Caco-2 (cell line): ENCODE results near the gene SOX6. TPM values are rescaled to one million over a fixed set of nuclear protein-coding genes. Genes with fewer than 3 reads are reported as not detected.

Source experiments
- BruUV-seq: library from RNA; stranded (reverse); fragments of 400-500 nt; replicated peaks from 2 replicates; lab custom pipeline; 2021; lab: Mats Ljungman, UMichigan
- CTCF ChIA-PET: fragments of 300-600 bp; sonication (Branson Sonifier 250); formaldehyde crosslinking; loops from one replicate; lab custom pipeline; 2022; ENCODE audit warnings: antibody characterized with exemption; lab: Charles Lee
- POLR2A ChIA-PET: fragments of 300-600 bp; sonication (Branson Sonifier 250); formaldehyde crosslinking; loops from one replicate; lab custom pipeline; 2022; ENCODE audit warnings: antibody characterized with exemption; lab: Charles Lee
- DNase-seq, 2 experiments: peaks; one replicate each; pipeline versions ENCODE4 v3.0.0 to v3.0.0-alpha.2; 2020 to 2022
- H3K27me3 ChIP-seq: replicated peaks from 2 replicates; pipeline ENCODE4 v1.6.0; 2011; ENCODE audit warnings: low read length; ENCODE audit not compliant: control insufficient read depth, insufficient read depth
- H3K36me3 ChIP-seq: 2 replicates; pipeline ENCODE4 v1.5.1; 2011; ENCODE audit warnings: low read length; ENCODE audit not compliant: control insufficient read depth, insufficient read depth
- H3K4me1 ChIP-seq: fragments of 250-450 bp; sonication (Bioruptor Pico); 2 replicates; pipeline ENCODE4 v1.5.1; 2020; ENCODE audit warnings: mild to moderate bottlenecking
- H3K4me3 ChIP-seq: 2 replicates; pipeline ENCODE4 v1.5.1; 2011; ENCODE audit warnings: low read depth, mild to moderate bottlenecking, control low read depth, low read length
- H3K9me3 ChIP-seq: fragments of 250-450 bp; sonication (Bioruptor Pico); 2 replicates; pipeline ENCODE4 v1.5.1; 2020; ENCODE audit warnings: mild to moderate bottlenecking, moderate library complexity
- H3K27ac Mint-ChIP-seq: one replicate; pipeline ENCODE4 v1.8.0; 2022; ENCODE audit warnings: mixed read lengths; ENCODE audit not compliant: unreplicated experiment
- H3K27me3 Mint-ChIP-seq: one replicate; pipeline ENCODE4 v1.8.0; 2022; ENCODE audit warnings: mixed read lengths; ENCODE audit not compliant: insufficient read depth, unreplicated experiment
- H3K36me3 Mint-ChIP-seq: one replicate; pipeline ENCODE4 v1.8.0; 2022; ENCODE audit warnings: mild to moderate bottlenecking, mixed read lengths; ENCODE audit not compliant: insufficient read depth, unreplicated experiment
- H3K4me1 Mint-ChIP-seq: one replicate; pipeline ENCODE4 v1.8.0; 2022; ENCODE audit warnings: low read depth, mixed read lengths; ENCODE audit not compliant: unreplicated experiment
- H3K4me3 Mint-ChIP-seq: one replicate; pipeline ENCODE4 v1.8.0; 2022; ENCODE audit warnings: mild to moderate bottlenecking, moderate library complexity, mixed read lengths; ENCODE audit not compliant: unreplicated experiment
- H3K9me3 Mint-ChIP-seq: one replicate; pipeline ENCODE4 v1.8.0; 2022; ENCODE audit warnings: mixed read lengths; ENCODE audit not compliant: unreplicated experiment
- CTCF ChIP-seq, 2 experiments: fragments of 200-600 bp in 1 of 2; IDR thresholded peaks; 1 replicate in 1 of 2; 2 replicates in 1 of 2; pipeline versions ENCODE4 v1.5.1 to v1.8.0; 2011 to 2022; ENCODE audit warnings: antibody characterized with exemption in 1 of 2, control low read depth in 1 of 2, inconsistent platforms in 1 of 2, low read depth in 1 of 2, low read length in 1 of 2, mild to moderate bottlenecking in 1 of 2, moderate library complexity in 1 of 2; ENCODE audit not compliant: insufficient read depth in 1 of 2, severe bottlenecking in 1 of 2, unreplicated experiment in 1 of 2
- intact Hi-C: fragments of 100-400 bp; cut with micrococcal nuclease; formaldehyde crosslinking; loops from one replicate; pipeline ENCODE4 v1.10.0; 2022; ENCODE audit not compliant: unreplicated experiment
- total RNA-seq: library from RNA; stranded (reverse); gene quantifications from 2 replicates; pipeline ENCODE4 v1.2.3, GENCODE V29; 2022

The SOX6 gene
- total RNA-seq, 1 experiment from 2014 or later, result 10.8 TPM

GRCh38 chr11:16338393-16338792 lies 18.0 kb downstream of the SOX6 start:
- TF ChIP-seq CTCF (IDR thresholded peaks at IDR 0.05; ENCODE audit: insufficient read depth in 1 of 2, low read depth in 1 of 2, low read length in 1 of 2, severe bottlenecking in 1 of 2, unreplicated experiment in 1 of 2), result no peak
- intact Hi-C loops, result no loop called here
- no peaks in the 10 kb centered on the region for H3K27me3 ChIP-seq
- no peaks in the 10 kb centered on the region for H3K36me3 Mint-ChIP-seq
- H3K4me1 Mint-ChIP-seq, result peaks cover 21% of the 10 kb centered on the region
- POLR2A ChIA-PET, result no interaction called here
- no peaks in the 10 kb centered on the region for H3K36me3 ChIP-seq
- H3K27me3 Mint-ChIP-seq, result no peaks in the 10 kb centered on the region
- H3K9me3 ChIP-seq, result no peaks in the 10 kb centered on the region
- H3K27ac Mint-ChIP-seq, result no peak overlapping the region
- BruUV-seq, result no TSS peak
- CTCF ChIA-PET, result no interaction called here
- H3K4me1 ChIP-seq, result peaks cover 46% of the 10 kb centered on the region
- no peak for DNase-seq
- no peaks in the 10 kb centered on the region for H3K9me3 Mint-ChIP-seq
- H3K4me3 Mint-ChIP-seq, result no peak overlapping the region
- no peak overlapping the region for H3K4me3 ChIP-seq

- H3K27me3 ChIP-seq, result no peaks in the 10 kb centered on the region
- H3K36me3 ChIP-seq, result 0 out of 2 replicates have a peak, but pooled peaks cover 2% of the 10 kb centered on the region
- no peak for TF ChIP-seq CTCF (IDR thresholded peaks at IDR 0.05; ENCODE audit: insufficient read depth in 1 of 2, low read depth in 1 of 2, low read length in 1 of 2, severe bottlenecking in 1 of 2, unreplicated experiment in 1 of 2)
- Mint-ChIP-seq H3K27me3 (no peaks in the 10 kb centered on the region), H3K9me3 (no peaks in the 10 kb centered on the region), H3K27ac (peak overlapping the region; percentile 85), H3K4me1 (peaks cover 21% of the 10 kb centered on the region), H3K4me3 (no peak overlapping the region), H3K36me3 (no peaks in the 10 kb centered on the region)
- no peak for DNase-seq
- no peaks in the 10 kb centered on the region for H3K9me3 ChIP-seq
- ChIA-PET POLR2A (no interaction called here), CTCF (no interaction called here)
- intact Hi-C loops, result no loop called here
- no peak overlapping the region for H3K4me3 ChIP-seq
- peaks cover 46% of the 10 kb centered on the region for H3K4me1 ChIP-seq
- BruUV-seq, result no TSS peak
Measured at GRCh38 chr11:16337421-16338213, 18.7 kb downstream of the SOX6 start.

- 0 out of 2 replicates have a peak, but pooled peaks cover 2% of the 10 kb centered on the region for H3K36me3 ChIP-seq
- H3K27me3 ChIP-seq, result no peaks in the 10 kb centered on the region
- Mint-ChIP-seq H3K36me3 (no peaks in the 10 kb centered on the region), H3K27me3 (no peaks in the 10 kb centered on the region), H3K27ac (peak overlapping the region; percentile 85), H3K9me3 (no peaks in the 10 kb centered on the region), H3K4me1 (peaks cover 21% of the 10 kb centered on the region), H3K4me3 (peak overlapping the region; percentile 12)
- POLR2A ChIA-PET, result no interaction called here
- no peak overlapping the region for H3K4me3 ChIP-seq
- no peak for TF ChIP-seq CTCF (IDR thresholded peaks at IDR 0.05; ENCODE audit: insufficient read depth in 1 of 2, low read depth in 1 of 2, low read length in 1 of 2, severe bottlenecking in 1 of 2, unreplicated experiment in 1 of 2)
- H3K4me1 ChIP-seq, result peaks cover 46% of the 10 kb centered on the region
- CTCF ChIA-PET, result no interaction called here
- intact Hi-C loops, result no loop called here
- H3K9me3 ChIP-seq, result no peaks in the 10 kb centered on the region
- DNase-seq, result no peak
- BruUV-seq, result no TSS peak
Measured at GRCh38 chr11:16336721-16337120, 19.6 kb downstream of the SOX6 start.
